DOHH2 (cell line): ENCODE data around the gene KCNJ12.

Experiments used
- H3F3A ChIP-seq: fragments of 200-600 bp; sonication (generic), shearing (Covaris generic); 2 replicates; pipeline ENCODE4 v1.6.0; 2016; ENCODE audit warnings: antibody characterized with exemption, mild to moderate bottlenecking; ENCODE audit not compliant: control insufficient read depth, insufficient read depth
- H3K27ac ChIP-seq: fragments of 200-600 bp; sonication (generic); 2 replicates; pipeline ENCODE4 v1.5.1; 2014; ENCODE audit warnings: low read depth, mild to moderate bottlenecking, low read length, moderate library complexity
- H3K27me3 ChIP-seq: fragments of 200-600 bp; sonication (generic); 2 replicates; pipeline ENCODE4 v1.6.1; 2014; ENCODE audit warnings: mild to moderate bottlenecking, low read length, mixed read lengths; ENCODE audit not compliant: control insufficient read depth
- H3K36me3 ChIP-seq: fragments of 200-600 bp; sonication (generic); 2 replicates; pipeline ENCODE4 v1.6.1; 2014; ENCODE audit warnings: mild to moderate bottlenecking, low read length, moderate library complexity, mixed read lengths; ENCODE audit not compliant: control insufficient read depth
- H3K4me1 ChIP-seq: fragments of 200-600 bp; sonication (generic); 2 replicates; pipeline ENCODE4 v1.6.1; 2014; ENCODE audit warnings: mild to moderate bottlenecking, low read length, mixed read lengths; ENCODE audit not compliant: control insufficient read depth
- H3K4me2 ChIP-seq: fragments of 200-600 bp; sonication (generic); 2 replicates; pipeline ENCODE4 v1.6.0; 2014; ENCODE audit warnings: mild to moderate bottlenecking, low read length, moderate library complexity
- H3K4me3 ChIP-seq: fragments of 200-600 bp; sonication (generic); 2 replicates; pipeline ENCODE4 v1.5.1; 2014; ENCODE audit warnings: mild to moderate bottlenecking, low read length, mixed read lengths
- H3K79me2 ChIP-seq: fragments of 200-600 bp; sonication (generic); 2 replicates; pipeline ENCODE4 v1.6.1; 2014; ENCODE audit warnings: mild to moderate bottlenecking, low read length, mixed read lengths; ENCODE audit not compliant: control insufficient read depth
- H3K9me2 ChIP-seq: fragments of 200-600 bp; sonication (generic); replicated peaks from 2 replicates; pipeline ENCODE4 v1.6.1; 2014; ENCODE audit warnings: mild to moderate bottlenecking, low read length, mixed read lengths; ENCODE audit not compliant: control insufficient read depth
- H3K9me3 ChIP-seq: fragments of 200-600 bp; sonication (generic); 2 replicates; pipeline ENCODE4 v1.6.1; 2014; ENCODE audit warnings: antibody characterized with exemption, low read length, mixed read lengths; ENCODE audit not compliant: control insufficient read depth, insufficient read depth
- H4K20me1 ChIP-seq: fragments of 200-600 bp; sonication (generic); 2 replicates; pipeline ENCODE4 v1.6.0; 2014; ENCODE audit warnings: low read depth, mild to moderate bottlenecking, antibody characterized with exemption, low read length, moderate library complexity; ENCODE audit not compliant: control insufficient read depth, insufficient read depth
- EZH2phosphoT487 ChIP-seq: fragments of 200-600 bp; sonication (generic); IDR thresholded peaks from 2 replicates; pipeline ENCODE4 v1.6.1; 2017; ENCODE audit warnings: borderline replicate concordance, mild to moderate bottlenecking, antibody characterized with exemption, low read length, moderate library complexity, mixed read lengths
- TF ChIP-seq, protein P1 (sequence below): fragments of 200-600 bp; sonication (generic); IDR thresholded peaks from one replicate; pipeline ENCODE4 v1.5.1; 2014; ENCODE audit warnings: antibody characterized with exemption, mild to moderate bottlenecking, low read depth, low read length; ENCODE audit not compliant: poor library complexity, severe bottlenecking

Gene KCNJ12

GRCh38 chr17:21358682-21359482 lies 17.3 kb upstream of the KCNJ12 start:
- H3K4me3 ChIP-seq = no peak overlapping the region
- H3K9me3 ChIP-seq = no peaks in the 10 kb centered on the region
- no peak overlapping the region for H3K4me2 ChIP-seq
- peaks cover 4% of the 10 kb centered on the region; the same call in 1 of the 2 replicates for H3K4me1 ChIP-seq
- no peaks in the 10 kb centered on the region for H3K9me2 ChIP-seq
- H3K36me3 ChIP-seq = no peaks in the 10 kb centered on the region
- no peak overlapping the region for H3K27ac ChIP-seq
- H3F3A ChIP-seq = no peaks in the 10 kb centered on the region
- H3K79me2 ChIP-seq = no peaks in the 10 kb centered on the region
- H3K27me3 ChIP-seq = peaks cover 9% of the 10 kb centered on the region; the same call in 1 of the 2 replicates
- H4K20me1 ChIP-seq = no peaks in the 10 kb centered on the region
- TF ChIP-seq EZH2phosphoT487 = no peak
- TF ChIP-seq, protein P1, sequence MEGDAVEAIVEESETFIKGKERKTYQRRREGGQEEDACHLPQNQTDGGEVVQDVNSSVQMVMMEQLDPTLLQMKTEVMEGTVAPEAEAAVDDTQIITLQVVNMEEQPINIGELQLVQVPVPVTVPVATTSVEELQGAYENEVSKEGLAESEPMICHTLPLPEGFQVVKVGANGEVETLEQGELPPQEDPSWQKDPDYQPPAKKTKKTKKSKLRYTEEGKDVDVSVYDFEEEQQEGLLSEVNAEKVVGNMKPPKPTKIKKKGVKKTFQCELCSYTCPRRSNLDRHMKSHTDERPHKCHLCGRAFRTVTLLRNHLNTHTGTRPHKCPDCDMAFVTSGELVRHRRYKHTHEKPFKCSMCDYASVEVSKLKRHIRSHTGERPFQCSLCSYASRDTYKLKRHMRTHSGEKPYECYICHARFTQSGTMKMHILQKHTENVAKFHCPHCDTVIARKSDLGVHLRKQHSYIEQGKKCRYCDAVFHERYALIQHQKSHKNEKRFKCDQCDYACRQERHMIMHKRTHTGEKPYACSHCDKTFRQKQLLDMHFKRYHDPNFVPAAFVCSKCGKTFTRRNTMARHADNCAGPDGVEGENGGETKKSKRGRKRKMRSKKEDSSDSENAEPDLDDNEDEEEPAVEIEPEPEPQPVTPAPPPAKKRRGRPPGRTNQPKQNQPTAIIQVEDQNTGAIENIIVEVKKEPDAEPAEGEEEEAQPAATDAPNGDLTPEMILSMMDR = no peak

GRCh38 chr17:21359483-21359840 lies 16.7 kb upstream of the KCNJ12 start:
- Histone ChIP-seq H3K27me3 (peaks cover 9% of the 10 kb centered on the region; the same call in 1 of the 2 replicates), H3F3A (no peaks in the 10 kb centered on the region), H4K20me1 (no peaks in the 10 kb centered on the region), H3K4me1 (peaks cover 4% of the 10 kb centered on the region; the same call in 1 of the 2 replicates), H3K27ac (no peak overlapping the region), H3K4me3 (no peak overlapping the region), H3K4me2 (no peak overlapping the region), H3K9me3 (no peaks in the 10 kb centered on the region), H3K9me2 (no peaks in the 10 kb centered on the region), H3K36me3 (no peaks in the 10 kb centered on the region), H3K79me2 (no peaks in the 10 kb centered on the region)
- TF ChIP-seq, protein P1 = no peak
- no peak for TF ChIP-seq EZH2phosphoT487

GRCh38 chr17:21360048-21360447 lies 16.1 kb upstream of the KCNJ12 start:
- Histone ChIP-seq H3F3A (no peaks in the 10 kb centered on the region), H3K4me3 (no peak overlapping the region), H3K79me2 (no peaks in the 10 kb centered on the region), H3K4me2 (no peak overlapping the region), H3K27ac (no peak overlapping the region), H3K27me3 (peaks cover 9% of the 10 kb centered on the region; the same call in 1 of the 2 replicates), H3K4me1 (peaks cover 4% of the 10 kb centered on the region; the same call in 1 of the 2 replicates), H3K9me2 (no peaks in the 10 kb centered on the region), H3K36me3 (no peaks in the 10 kb centered on the region), H4K20me1 (no peaks in the 10 kb centered on the region), H3K9me3 (no peaks in the 10 kb centered on the region)
- TF ChIP-seq EZH2phosphoT487 = no peak
- TF ChIP-seq, protein P1 = no peak
